ENCODE measurements around the gene NPAS3.

- TF ChIP-seq POLR2A (IDR thresholded peaks at IDR 0.05) = no peak
- TF ChIP-seq, protein P1, sequence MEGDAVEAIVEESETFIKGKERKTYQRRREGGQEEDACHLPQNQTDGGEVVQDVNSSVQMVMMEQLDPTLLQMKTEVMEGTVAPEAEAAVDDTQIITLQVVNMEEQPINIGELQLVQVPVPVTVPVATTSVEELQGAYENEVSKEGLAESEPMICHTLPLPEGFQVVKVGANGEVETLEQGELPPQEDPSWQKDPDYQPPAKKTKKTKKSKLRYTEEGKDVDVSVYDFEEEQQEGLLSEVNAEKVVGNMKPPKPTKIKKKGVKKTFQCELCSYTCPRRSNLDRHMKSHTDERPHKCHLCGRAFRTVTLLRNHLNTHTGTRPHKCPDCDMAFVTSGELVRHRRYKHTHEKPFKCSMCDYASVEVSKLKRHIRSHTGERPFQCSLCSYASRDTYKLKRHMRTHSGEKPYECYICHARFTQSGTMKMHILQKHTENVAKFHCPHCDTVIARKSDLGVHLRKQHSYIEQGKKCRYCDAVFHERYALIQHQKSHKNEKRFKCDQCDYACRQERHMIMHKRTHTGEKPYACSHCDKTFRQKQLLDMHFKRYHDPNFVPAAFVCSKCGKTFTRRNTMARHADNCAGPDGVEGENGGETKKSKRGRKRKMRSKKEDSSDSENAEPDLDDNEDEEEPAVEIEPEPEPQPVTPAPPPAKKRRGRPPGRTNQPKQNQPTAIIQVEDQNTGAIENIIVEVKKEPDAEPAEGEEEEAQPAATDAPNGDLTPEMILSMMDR (IDR thresholded peaks at IDR 0.05) = no peak
These were observed 42.3 kb downstream of the NPAS3 start for GRCh38 chr14:32980902-32981501.
